SK-N-SH (cell line): ENCODE measurements around the gene HEXIM1. TPM values are rescaled to one million over a fixed set of nuclear protein-coding genes. Genes with fewer than 3 reads are reported as not detected.

Experiments used
- CTCF ChIA-PET: fragments of 300-600, 350-600 bp; formaldehyde crosslinking; extraction: SDS; loops from one replicate; lab custom pipeline; 2021; lab: Yijun Ruan, JAX
- POLR2A ChIA-PET: fragments of 350-600 bp; sonication (Branson Sonifier 250); formaldehyde crosslinking; extraction: SDS; loops from one replicate; lab custom pipeline; 2020; ENCODE audit warnings: antibody characterized with exemption, inconsistent platforms; lab: Yijun Ruan, JAX
- DNase-seq: peaks from one replicate; pipeline ENCODE4 v3.0.0; 2012
- H2AFZ ChIP-seq: fragments of 200-600 bp; sonication (generic); 2 replicates; pipeline ENCODE4 v1.8.1; 2016; ENCODE audit warnings: antibody characterized with exemption, mild to moderate bottlenecking, low read depth
- H3F3A ChIP-seq: fragments of 200-600 bp; sonication (generic); replicated peaks from 2 replicates; pipeline ENCODE3; 2016; ENCODE audit warnings: antibody characterized with exemption, mild to moderate bottlenecking; ENCODE audit not compliant: insufficient read depth
- H3K27ac ChIP-seq, 2 experiments: fragments of 200-500 bp in 1 of 2; fragments of 200-600 bp in 1 of 2; sonication (Bioruptor generic) in 1 of 2; sonication (generic), shearing (Covaris generic) in 1 of 2; 2 replicates each; pipeline versions ENCODE4 v1.5.1 to v1.6.1; 2014 to 2016; ENCODE audit warnings: low read depth in 2 of 2, inconsistent platforms in 1 of 2, low read length in 1 of 2, mild to moderate bottlenecking in 1 of 2, mixed read lengths in 1 of 2
- H3K27me3 ChIP-seq: fragments of 200-600 bp; sonication (generic), shearing (Covaris generic); 2 replicates; pipeline ENCODE4 v1.6.1; 2016; ENCODE audit warnings: mixed run types; ENCODE audit not compliant: insufficient read depth
- H3K36me3 ChIP-seq, 2 experiments: fragments of 200-500 bp in 1 of 2; fragments of 200-600 bp in 1 of 2; sonication (Bioruptor generic) in 1 of 2; sonication (generic) in 1 of 2; replicated peaks in 1 of 2; 2 replicates each; pipeline versions ENCODE3 to v1.5.1; 2014 to 2016; ENCODE audit warnings: low read length in 1 of 2, mild to moderate bottlenecking in 1 of 2; ENCODE audit not compliant: insufficient read depth in 2 of 2, control insufficient read depth in 1 of 2
- H3K4me1 ChIP-seq, 2 experiments: fragments of 200-500 bp in 1 of 2; fragments of 200-600 bp in 1 of 2; sonication (Bioruptor generic) in 1 of 2; sonication (generic), shearing (Covaris generic) in 1 of 2; 2 replicates each; pipeline versions ENCODE4 v1.5.1 to v1.6.1; 2014 to 2016; ENCODE audit warnings: low read depth in 1 of 2, low read length in 1 of 2, mixed run types in 1 of 2; ENCODE audit not compliant: insufficient read depth in 2 of 2, control insufficient read depth in 1 of 2
- H3K4me2 ChIP-seq: fragments of 200-600 bp; sonication (generic), shearing (Covaris generic); 2 replicates; pipeline ENCODE4 v1.6.1; 2017; ENCODE audit warnings: mixed run types
- H3K4me3 ChIP-seq, 2 experiments: fragments of 200-500 bp in 1 of 2; fragments of 200-600 bp in 1 of 2; sonication (Bioruptor generic) in 1 of 2; sonication (generic), shearing (Covaris generic) in 1 of 2; 2 replicates each; pipeline versions ENCODE4 v1.5.1 to v1.8.1; 2014 to 2016; ENCODE audit warnings: low read depth in 2 of 2, inconsistent platforms in 1 of 2, low read length in 1 of 2, mild to moderate bottlenecking in 1 of 2, mixed read lengths in 1 of 2, moderate library complexity in 1 of 2
- H3K79me2 ChIP-seq: fragments of 200-600 bp; sonication (generic); 2 replicates; pipeline ENCODE4 v1.8.1; 2017; ENCODE audit warnings: mild to moderate bottlenecking; ENCODE audit not compliant: insufficient read depth
- H3K9ac ChIP-seq: fragments of 200-600 bp; sonication (generic); 2 replicates; pipeline ENCODE4 v1.6.1; 2017; ENCODE audit warnings: mixed run types
- H3K9me2 ChIP-seq: fragments of 200-600 bp; sonication (generic); 2 replicates; pipeline ENCODE4 v1.6.1; 2017; ENCODE audit warnings: mixed run types
- H3K9me3 ChIP-seq: fragments of 200-600 bp; sonication (generic); 2 replicates; pipeline ENCODE4 v1.6.1; 2017; ENCODE audit warnings: mixed run types, mild to moderate bottlenecking, moderate library complexity
- H4K20me1 ChIP-seq: fragments of 200-600 bp; sonication (generic); 2 replicates; pipeline ENCODE4 v1.6.1; 2017; ENCODE audit warnings: mild to moderate bottlenecking, mixed run types; ENCODE audit not compliant: insufficient read depth
- EP300 ChIP-seq, 2 experiments: IDR thresholded peaks; 2 replicates each; pipeline versions ENCODE4 v1.4.0 to v1.6.1; 2012; ENCODE audit warnings: borderline replicate concordance in 1 of 2, low read depth in 1 of 2, low read length in 1 of 2
- FOXM1 ChIP-seq: IDR thresholded peaks from 2 replicates; pipeline ENCODE4 v1.4.0; 2012; ENCODE audit warnings: low read depth, mild to moderate bottlenecking
- GABPA ChIP-seq: IDR thresholded peaks from 2 replicates; pipeline ENCODE4 v1.4.0; 2012; ENCODE audit warnings: low read depth, mild to moderate bottlenecking
- MXI1 ChIP-seq: IDR thresholded peaks from 2 replicates; pipeline ENCODE4 v1.6.1; 2012; ENCODE audit warnings: mild to moderate bottlenecking, low read depth, low read length, improper control_type of control experiment
- NFIC ChIP-seq: IDR thresholded peaks from 2 replicates; pipeline ENCODE4 v1.4.0; 2012; ENCODE audit warnings: borderline replicate concordance
- NRF1 ChIP-seq: IDR thresholded peaks from 2 replicates; pipeline ENCODE4 v1.6.1; 2012; ENCODE audit warnings: low read depth, mild to moderate bottlenecking, low read length
- TAF1 ChIP-seq: IDR thresholded peaks from 2 replicates; pipeline ENCODE4 v1.6.1; 2012; ENCODE audit warnings: low read depth, mild to moderate bottlenecking, low read length, moderate library complexity, borderline replicate concordance
- USF1 ChIP-seq: IDR thresholded peaks from 2 replicates; pipeline ENCODE4 v1.4.0; 2012; ENCODE audit warnings: low read depth, borderline replicate concordance
- YY1 ChIP-seq: IDR thresholded peaks from 2 replicates; pipeline ENCODE4 v1.4.0; 2012; ENCODE audit warnings: low read depth, mild to moderate bottlenecking
- ZBTB33 ChIP-seq: IDR thresholded peaks from 2 replicates; pipeline ENCODE4 v1.4.0; 2012; ENCODE audit warnings: low read depth, borderline replicate concordance
- WGBS: methylation state at CpG from one replicate; pipeline ENCODE4 v1.1.6; 2017; ENCODE audit warnings: low lambda C conversion rate; 5-methylcytosine and 5-hydroxymethylcytosine counted together
- polyA plus RNA-seq, 3 experiments: library from polyadenylated mRNA; depleted of rRNA; stranded (reverse); fragments of >200 nt; gene quantifications; 2 replicates each; pipeline ENCODE4 v1.2.3, GENCODE V29; 2012

Gene HEXIM1
- polyA plus RNA-seq, 1 of the 3 experiments (the other 2 are of a cell fraction): 20.7 TPM

GRCh38 chr17:45146592-45146889, 1.7 kb upstream of the HEXIM1 start:
- H4K20me1 ChIP-seq: peaks cover 24% of the 10 kb centered on the region
- H2AFZ ChIP-seq: 0 out of 2 replicates have a peak overlapping the region, but pooled peaks have one; percentile 89
- peaks cover 0 to 15% of the 10 kb centered on the region in 2 experiments for H3K36me3 ChIP-seq
- peak overlapping the region; percentile 99 for H3K9ac ChIP-seq
- peak overlapping the region; percentile 99 to 100 for H3K27ac ChIP-seq
- WGBS: 94% methylated on average over 4 of the region's 4 CpGs
- no peaks in the 10 kb centered on the region for H3K27me3 ChIP-seq
- H3K9me3 ChIP-seq: no peaks in the 10 kb centered on the region
- H3K4me2 ChIP-seq: peak overlapping the region; percentile 90
- DNase-seq: no peak
- H3K9me2 ChIP-seq: no peaks in the 10 kb centered on the region
- POLR2A ChIA-PET: interaction anchor here (1.6 kb wide), 1 partner anchor 11 kb away, joined by 8 read pairs; the partner anchor contains the start of gene ACBD4
- peaks cover 38% of the 10 kb centered on the region for H3K79me2 ChIP-seq
- CTCF ChIA-PET: interaction anchor here (0.7 to 10.6 kb wide), 4 partner anchors 13 to 494 kb away, joined by 3 to 209 read pairs (median 8); partner anchors contain the start of genes ACBD4 and PLCD3
- H3K4me1 ChIP-seq: peaks cover 14 to 22% of the 10 kb centered on the region in 2 experiments; a peak in 3 of 4 replicates
- H3K4me3 ChIP-seq: peak overlapping the region; percentile 63 to 75
- TF ChIP-seq USF1 (peak; percentile 34; the same call in 1 of the 2 replicates), FOXM1 (no peak)
- peaks cover 43% of the 10 kb centered on the region for H3F3A ChIP-seq

GRCh38 chr17:45146890-45147580, 1.2 kb upstream of the HEXIM1 start:
- peaks cover 17 to 25% of the 10 kb centered on the region in 2 experiments; a peak in 3 of 4 replicates for H3K4me1 ChIP-seq
- no peaks in the 10 kb centered on the region for H3K9me3 ChIP-seq
- H3K9me2 ChIP-seq: no peaks in the 10 kb centered on the region
- peaks cover 0 to 15% of the 10 kb centered on the region in 2 experiments for H3K36me3 ChIP-seq
- peak overlapping the region; percentile 89 for H2AFZ ChIP-seq
- peak overlapping the region; percentile 99 for H3K9ac ChIP-seq
- H3K27ac ChIP-seq: peak overlapping the region; percentile 99 to 100
- CTCF ChIA-PET: interaction anchor here (0.8 to 10.6 kb wide), 6 partner anchors 13 to 71 kb away, joined by 3 to 209 read pairs (median 33); partner anchors contain the start of genes ACBD4 and PLCD3
- peak overlapping the region; percentile 90 for H3K4me2 ChIP-seq
- peaks cover 28% of the 10 kb centered on the region for H4K20me1 ChIP-seq
- POLR2A ChIA-PET: interaction anchor here (1.2 to 6.1 kb wide), 6 partner anchors 10 to 100 kb away, joined by 4 to 210 read pairs (median 26); partner anchors contain the start of genes ACBD4 and HEXIM2
- peak overlapping the region; percentile 63 to 75 for H3K4me3 ChIP-seq
- H3K27me3 ChIP-seq: no peaks in the 10 kb centered on the region
- TF ChIP-seq GABPA: peak; percentile 31; the same call in 1 of the 2 replicates
- TF ChIP-seq MXI1: no peak
- no peak for TF ChIP-seq NRF1
- peak; percentile 80; the same call in 1 of the 2 replicates for TF ChIP-seq YY1
- no peak for TF ChIP-seq NFIC
- peak; percentile 80; the same call in 1 of the 2 replicates for TF ChIP-seq TAF1
- TF ChIP-seq EP300 (IDR thresholded peaks at IDR 0.05; ENCODE audit: borderline replicate concordance in 1 of 2, low read depth in 1 of 2, low read length in 1 of 2): no peak
- TF ChIP-seq ZBTB33: no peak
- WGBS: 14% methylated on average over 19 of the region's 29 CpGs
- peaks cover 46% of the 10 kb centered on the region for H3F3A ChIP-seq
- H3K79me2 ChIP-seq: peaks cover 42% of the 10 kb centered on the region
- peak; percentile 86 for DNase-seq
